GM19467 (cell line): ENCODE measurements around the gene CTXND2.

Source experiments
- ATAC-seq: cut with Tn5 transposase; IDR thresholded peaks from one replicate; pipeline ENCODE4 v1.9.1; 2021; ENCODE audit warnings: mild to moderate bottlenecking, moderate library complexity; ENCODE audit not compliant: unreplicated experiment

Gene CTXND2

DNA sequence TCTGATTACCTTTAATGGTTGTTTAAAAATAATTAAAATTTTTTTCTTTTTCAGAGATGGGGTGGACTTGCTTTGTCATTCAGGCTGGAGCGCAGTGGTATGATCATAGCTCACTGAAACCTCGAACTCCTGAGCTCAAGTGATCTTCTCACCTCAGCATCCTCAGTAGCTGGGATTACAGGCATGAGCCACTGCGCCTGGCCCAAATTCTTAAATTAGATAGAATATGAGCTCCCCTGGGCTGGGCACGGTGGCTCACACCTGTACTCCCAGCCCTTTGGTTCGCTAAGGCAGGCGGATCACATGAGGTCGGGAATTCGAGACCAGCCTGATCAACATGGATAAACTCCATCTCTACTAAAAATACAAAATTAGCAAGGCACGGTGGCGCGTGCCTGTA is 70.7 kb downstream of the CTXND2 start:
- ATAC-seq, result no peak

DNA sequence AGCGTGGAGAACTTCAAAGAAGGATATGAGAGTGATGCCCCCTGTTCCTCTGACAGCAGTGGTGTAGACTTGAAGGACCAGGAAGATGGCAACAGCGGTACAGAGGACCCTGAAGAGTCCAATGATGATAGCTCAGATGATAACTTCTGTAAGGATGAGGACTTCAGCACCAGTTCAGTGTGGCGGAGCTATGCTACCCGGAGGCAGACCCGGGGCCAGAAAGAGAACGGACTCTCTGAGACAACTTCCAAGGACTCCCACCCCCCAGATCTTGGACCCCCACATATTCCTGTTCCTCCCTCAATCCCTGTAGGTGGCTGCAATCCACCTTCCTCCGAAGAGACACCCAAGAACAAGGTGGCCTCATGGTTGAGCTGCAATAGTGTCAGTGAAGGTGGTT is 73.7 kb downstream of the CTXND2 start:
- ATAC-seq, result no peak

DNA sequence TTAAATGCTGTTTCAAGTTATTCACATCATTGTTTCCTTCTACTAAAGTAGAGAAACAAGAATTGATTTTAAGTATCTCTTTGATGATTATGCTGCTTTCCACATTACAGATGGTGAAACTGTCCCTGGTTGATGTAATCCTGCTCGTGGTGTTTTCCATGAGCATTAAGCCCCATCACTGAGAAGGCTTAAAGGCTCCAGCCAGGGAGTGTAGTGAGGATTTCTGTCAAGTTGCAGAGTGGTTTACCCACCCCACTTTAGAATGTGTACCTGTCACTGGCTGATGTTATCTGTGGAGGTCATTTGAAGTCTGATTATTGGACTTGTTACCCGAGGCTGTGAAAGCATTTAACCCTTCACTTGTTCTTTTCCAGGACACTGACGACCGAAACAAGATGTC is 74.8 kb downstream of the CTXND2 start:
- no peak for ATAC-seq
